Prostate gland (tissue), 2 donors: ENCODE measurements around the gene FLYWCH1. TPM values are rescaled to one million over a fixed set of nuclear protein-coding genes. Genes with fewer than 3 reads are reported as not detected.

ENCODE experiments used
- DNase-seq: peaks from one replicate; pipeline ENCODE4 v3.0.0-alpha.2; 2019; ENCODE audit warnings: low spot score
- H3K27ac ChIP-seq, 2 donors: fragments of 200-600 bp; sonication (generic); 2 replicates each; pipeline ENCODE4 v1.5.1; 2017 to 2019
- H3K27me3 ChIP-seq: fragments of 200-600 bp; sonication (generic); replicated peaks from 2 replicates; pipeline ENCODE4 v1.5.1; 2019; ENCODE audit not compliant: insufficient read depth
- H3K36me3 ChIP-seq, 2 donors: fragments of 200-600 bp; sonication (generic); 1 replicate in 1 of 2; 2 replicates in 1 of 2; pipeline versions ENCODE4 v1.5.1 to v1.8.1; 2017 to 2019
- H3K4me1 ChIP-seq: fragments of 200-600 bp; sonication (generic); replicated peaks from 2 replicates; pipeline ENCODE4 v1.5.1; 2019
- H3K4me3 ChIP-seq, 2 donors: fragments of 200-600 bp; sonication (generic); 2 replicates each; pipeline ENCODE4 v1.5.1; 2017 to 2019
- H3K9me3 ChIP-seq: fragments of 200-600 bp; sonication (generic); 2 replicates; pipeline ENCODE4 v1.5.1; 2017
- CTCF ChIP-seq, 4 experiments: fragments of 200-600 bp in 2 of 4; fragments of 450-650 bp in 2 of 4; sonication (generic) in 2 of 4; IDR thresholded peaks; 1 replicate in 3 of 4; 2 replicates in 1 of 4; pipeline ENCODE4 v1.5.1; 2016 to 2019; ENCODE audit warnings: antibody characterized with exemption in 4 of 4, mild to moderate bottlenecking in 2 of 4, moderate library complexity in 2 of 4
- POLR2A ChIP-seq: fragments of 450-650 bp; IDR thresholded peaks from one replicate; pipeline ENCODE4 v1.6.1; 2016; ENCODE audit warnings: antibody characterized with exemption, mild to moderate bottlenecking
- POLR2AphosphoS5 ChIP-seq: sonication (generic); formaldehyde crosslinking; IDR thresholded peaks from one replicate; pipeline ENCODE4 v1.6.1; 2017; ENCODE audit warnings: antibody characterized with exemption
- WGBS: methylation state at CpG from one replicate; pipeline ENCODE4 v1.1.5; 2018; 5-methylcytosine and 5-hydroxymethylcytosine counted together
- intact Hi-C: fragments of 100-400 bp; cut with DNase I; formaldehyde crosslinking; loops from one replicate; pipeline ENCODE4 v1.14.2; 2022
- total RNA-seq, 2 donors: library from RNA; depleted of rRNA; stranded (reverse); fragments of >200 nt; gene quantifications; one replicate each; pipeline ENCODE4 v1.1.0, GENCODE V29; 2016

The FLYWCH1 gene
- total RNA-seq, 2 donors from 2014 or later: 53.0 to 55.6 TPM

- DNase-seq: no peak
Observed at GRCh38 chr16:2963074-2963722, 51.5 kb downstream of the FLYWCH1 start.

GRCh38 chr16:2963723-2964474 lies 52.2 kb downstream of the FLYWCH1 start, which contains the start of gene KREMEN2:
Gene KREMEN2 (plus strand): TSS chr16:2964275. CDS start chr16:2964521, 246 bp downstream.
- no peaks in the 10 kb centered on the region for H3K36me3 ChIP-seq
- intact Hi-C loops: no loop called here
- TF ChIP-seq POLR2AphosphoS5: no peak
- TF ChIP-seq POLR2A: no peak
- no peak for TF ChIP-seq CTCF (IDR thresholded peaks at IDR 0.05)
- H3K4me1 ChIP-seq: peaks cover 18% of the 10 kb centered on the region
- peak within 1 kb of the TSS; percentile 4 to 26 for H3K4me3 ChIP-seq
- no peak for DNase-seq
- no peaks in the 10 kb centered on the region for H3K27me3 ChIP-seq
- WGBS: under 1% methylated on average over 60 of the region's 60 CpGs
- no peak within 1 kb of the TSS for H3K27ac ChIP-seq
- H3K9me3 ChIP-seq: no peaks in the 10 kb centered on the region

More at GRCh38 chr16:2963074-2963722, 51.5 kb downstream of the FLYWCH1 start:
- no peak overlapping the region for H3K27ac ChIP-seq
- peaks cover 18% of the 10 kb centered on the region for H3K4me1 ChIP-seq
- H3K27me3 ChIP-seq: no peaks in the 10 kb centered on the region
- H3K36me3 ChIP-seq: no peaks in the 10 kb centered on the region
- intact Hi-C loops: no loop called here
- WGBS: 1% methylated on average over 27 of the region's 40 CpGs
- peak overlapping the region in 1 of 2 donors; percentile 26 for H3K4me3 ChIP-seq
- H3K9me3 ChIP-seq: no peaks in the 10 kb centered on the region
- no peak for TF ChIP-seq POLR2A
- no peak for TF ChIP-seq CTCF (IDR thresholded peaks at IDR 0.05)
- TF ChIP-seq POLR2AphosphoS5: no peak

- TF ChIP-seq CTCF (IDR thresholded peaks at IDR 0.05) (no peak), POLR2AphosphoS5 (no peak), POLR2A (no peak)
- no peaks in the 10 kb centered on the region for H3K9me3 ChIP-seq
- H3K4me1 ChIP-seq: peaks cover 20% of the 10 kb centered on the region
- no peak overlapping the region for H3K27ac ChIP-seq
- no peak for DNase-seq
- under 1% methylated on average over 53 of the region's 68 CpGs for WGBS
- intact Hi-C loops: no loop called here
- no peaks in the 10 kb centered on the region for H3K27me3 ChIP-seq
- H3K36me3 ChIP-seq: no peaks in the 10 kb centered on the region
- peak overlapping the region; percentile 4 to 26 for H3K4me3 ChIP-seq
Observed at GRCh38 chr16:2964475-2965336, 53.0 kb downstream of the FLYWCH1 start.

GRCh38 chr16:2966043-2966807 lies 54.5 kb downstream of the FLYWCH1 start:
- H3K27me3 ChIP-seq: no peaks in the 10 kb centered on the region

More at GRCh38 chr16:2966043-2966807, 54.5 kb downstream of the FLYWCH1 start:
- Histone ChIP-seq H3K4me1 (peaks cover 30% of the 10 kb centered on the region), H3K9me3 (no peaks in the 10 kb centered on the region), H3K36me3 (no peaks in the 10 kb centered on the region), H3K27ac (no peak overlapping the region), H3K4me3 (no peak overlapping the region)
- TF ChIP-seq POLR2AphosphoS5 (no peak), CTCF (IDR thresholded peaks at IDR 0.05) (no peak), POLR2A (no peak)
- intact Hi-C loops: no loop called here
- WGBS: 68% methylated on average over 24 of the region's 39 CpGs
- no peak for DNase-seq
